Neural cell (in vitro differentiated cells): Measurements from ENCODE around the gene CD83. TPM values are rescaled to one million over a fixed set of nuclear protein-coding genes. Genes with fewer than 3 reads are reported as not detected.

Experiments
- H2AFZ ChIP-seq: fragments of 200-600, 300-800 bp; sonication (generic), shearing (Covaris generic); 2 replicates; pipeline ENCODE4 v1.6.0; 2014; ENCODE audit warnings: low read depth, mild to moderate bottlenecking, antibody characterized with exemption, low read length, moderate library complexity
- H3F3A ChIP-seq: fragments of 200-600 bp; shearing (Covaris generic); 2 replicates; pipeline ENCODE4 v1.6.1; 2016; ENCODE audit warnings: mild to moderate bottlenecking, moderate library complexity, mixed read lengths, antibody characterized with exemption, low read length; ENCODE audit not compliant: insufficient read depth, poor library complexity, severe bottlenecking
- H3K27ac ChIP-seq: fragments of 200-600, 300-800 bp; sonication (generic), shearing (Covaris generic); 2 replicates; pipeline ENCODE4 v1.5.1; 2014; ENCODE audit warnings: mild to moderate bottlenecking, low read length, moderate library complexity
- H3K27me3 ChIP-seq: fragments of 300-800, 200-600 bp; sonication (generic), shearing (Covaris generic); 2 replicates; pipeline ENCODE4 v1.6.0; 2014; ENCODE audit warnings: mild to moderate bottlenecking, low read depth, low read length, moderate library complexity; ENCODE audit not compliant: insufficient read depth
- H3K36me3 ChIP-seq: fragments of 300-800, 200-600 bp; sonication (generic), shearing (Covaris generic); 2 replicates; pipeline ENCODE4 v1.5.1; 2014; ENCODE audit warnings: mild to moderate bottlenecking, antibody characterized with exemption, low read length, moderate library complexity; ENCODE audit not compliant: insufficient read depth
- H3K4me2 ChIP-seq: fragments of 300-800, 200-600 bp; sonication (generic), shearing (Covaris generic); 2 replicates; pipeline ENCODE4 v1.6.0; 2014; ENCODE audit warnings: mild to moderate bottlenecking, low read length
- H3K4me3 ChIP-seq: fragments of 300-800, 200-600 bp; sonication (generic), shearing (Covaris generic); 2 replicates; pipeline ENCODE4 v1.5.1; 2014; ENCODE audit warnings: mild to moderate bottlenecking, low read length, moderate library complexity
- H3K79me2 ChIP-seq: fragments of 200-600 bp; shearing (Covaris generic); replicated peaks from 2 replicates; pipeline ENCODE4 v1.6.0; 2014; ENCODE audit warnings: mild to moderate bottlenecking, low read length, moderate library complexity; ENCODE audit not compliant: insufficient read depth
- H3K9ac ChIP-seq: fragments of 300-800, 200-600 bp; sonication (generic), shearing (Covaris generic); 2 replicates; pipeline ENCODE4 v1.6.1; 2016; ENCODE audit warnings: mild to moderate bottlenecking, low read length, mixed read lengths
- H3K9me2 ChIP-seq: fragments of 200-600 bp; shearing (Covaris generic); 2 replicates; pipeline ENCODE4 v1.6.1; 2016; ENCODE audit warnings: mild to moderate bottlenecking, low read length, mixed read lengths; ENCODE audit not compliant: insufficient read depth
- H3K9me3 ChIP-seq: fragments of 200-600, 300-800 bp; sonication (generic), shearing (Covaris generic); 2 replicates; pipeline ENCODE4 v1.6.1; 2016; ENCODE audit warnings: mild to moderate bottlenecking, mixed run types, low read length, moderate library complexity, mixed read lengths
- H4K20me1 ChIP-seq: fragments of 200-600 bp; shearing (Covaris generic); 2 replicates; pipeline ENCODE4 v1.6.1; 2016; ENCODE audit warnings: mild to moderate bottlenecking, mixed run types; ENCODE audit not compliant: insufficient read depth
- EP300 ChIP-seq: fragments of 450-650 bp; conservative IDR thresholded peaks from 2 replicates; pipeline ENCODE4 v1.6.1; 2014; ENCODE audit warnings: antibody characterized with exemption, mild to moderate bottlenecking, moderate library complexity; ENCODE audit not compliant: poor library complexity, severe bottlenecking
- EZH2 ChIP-seq: fragments of 200-600, 300-800 bp; shearing (Covaris generic), sonication (generic); IDR thresholded peaks from 2 replicates; pipeline ENCODE4 v1.6.1; 2014; ENCODE audit warnings: antibody characterized with exemption, low read length, borderline replicate concordance, mild to moderate bottlenecking; ENCODE audit not compliant: insufficient read depth, poor library complexity, severe bottlenecking
- MXI1 ChIP-seq: fragments of 450-650 bp; conservative IDR thresholded peaks from 2 replicates; pipeline ENCODE4 v1.6.1; 2014; ENCODE audit warnings: antibody characterized with exemption, mild to moderate bottlenecking; ENCODE audit not compliant: poor library complexity, severe bottlenecking
- POLR2AphosphoS5 ChIP-seq: IDR thresholded peaks from 2 replicates; pipeline ENCODE4 v1.6.1; 2012
- RAD21 ChIP-seq: fragments of 450-650 bp; conservative IDR thresholded peaks from 2 replicates; pipeline ENCODE4 v1.6.1; 2014; ENCODE audit warnings: antibody characterized with exemption, mild to moderate bottlenecking, moderate library complexity
- SMC3 ChIP-seq: fragments of 450-650 bp; conservative IDR thresholded peaks from 2 replicates; pipeline ENCODE4 v1.6.1; 2014; ENCODE audit warnings: antibody characterized with exemption, mild to moderate bottlenecking, moderate library complexity; ENCODE audit not compliant: poor library complexity
- TAF1 ChIP-seq: IDR thresholded peaks from 2 replicates; pipeline ENCODE4 v1.6.1; 2012; ENCODE audit warnings: low read depth
- polyA plus RNA-seq: library from polyadenylated mRNA; depleted of rRNA; stranded (reverse); fragments of >200 nt; gene quantifications from 2 replicates; pipeline ENCODE4 v1.2.3, GENCODE V29; 2014
- TF ChIP-seq, protein P1 (sequence below): fragments of 450-650 bp; IDR thresholded peaks from 2 replicates; pipeline ENCODE4 v1.5.1; 2014; ENCODE audit warnings: antibody characterized with exemption, mild to moderate bottlenecking, moderate library complexity; ENCODE audit not compliant: poor library complexity, severe bottlenecking
- TF ChIP-seq, protein P2 (sequence below): IDR thresholded peaks from 2 replicates; pipeline ENCODE4 v1.6.1; 2012; ENCODE audit warnings: borderline replicate concordance

Gene CD83
- polyA plus RNA-seq, 1 donor from 2014 or later: 17.0 TPM

DNA sequence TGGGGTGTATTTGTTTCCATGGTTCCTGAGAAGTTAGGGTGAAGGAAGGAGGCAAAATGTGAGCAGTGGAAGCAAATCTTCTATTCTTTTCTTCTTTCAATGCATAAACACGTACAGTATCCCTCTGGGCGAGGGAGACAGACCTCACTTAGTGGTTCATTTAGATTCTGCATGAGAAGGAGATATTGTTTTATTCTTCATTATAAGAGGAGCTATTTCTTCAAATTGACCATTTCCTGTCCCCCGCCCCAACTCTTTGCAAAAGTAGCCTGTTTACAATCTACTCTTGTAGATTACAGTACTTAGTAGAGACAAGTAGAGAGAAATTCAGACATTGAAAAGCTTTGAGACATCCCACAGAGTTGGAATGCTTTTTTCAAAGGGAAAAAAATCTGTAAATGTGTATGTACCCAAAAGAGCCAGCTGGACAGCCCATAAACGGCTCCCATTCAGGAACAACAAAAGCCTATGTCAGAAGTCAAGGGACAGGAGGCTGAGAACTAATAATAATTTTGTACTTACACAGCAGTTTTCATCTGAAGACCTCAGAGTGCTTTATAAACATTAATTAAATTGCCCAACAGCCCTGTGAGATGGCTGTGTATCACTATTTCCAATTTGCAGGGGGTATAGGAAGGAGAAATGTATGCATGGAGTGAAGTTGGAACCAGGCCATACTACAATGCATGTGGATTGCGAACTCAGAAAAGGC, 23.9 kb downstream of the CD83 start:
- Histone ChIP-seq H3K79me2 (no peaks in the 10 kb centered on the region), H3K4me2 (no peak overlapping the region), H4K20me1 (no peaks in the 10 kb centered on the region), H3K4me3 (no peak overlapping the region), H2AFZ (no peak overlapping the region), H3F3A (peaks cover 4% of the 10 kb centered on the region), H3K9ac (no peak overlapping the region), H3K27ac (no peak overlapping the region), H3K36me3 (no peaks in the 10 kb centered on the region), H3K9me3 (no peaks in the 10 kb centered on the region), H3K9me2 (no peaks in the 10 kb centered on the region), H3K27me3 (no peaks in the 10 kb centered on the region)
- TF ChIP-seq SMC3 (no peak), TAF1 (no peak), EP300 (no peak), MXI1 (no peak), EZH2 (no peak), POLR2AphosphoS5 (no peak), RAD21 (no peak)
- TF ChIP-seq, protein P1, sequence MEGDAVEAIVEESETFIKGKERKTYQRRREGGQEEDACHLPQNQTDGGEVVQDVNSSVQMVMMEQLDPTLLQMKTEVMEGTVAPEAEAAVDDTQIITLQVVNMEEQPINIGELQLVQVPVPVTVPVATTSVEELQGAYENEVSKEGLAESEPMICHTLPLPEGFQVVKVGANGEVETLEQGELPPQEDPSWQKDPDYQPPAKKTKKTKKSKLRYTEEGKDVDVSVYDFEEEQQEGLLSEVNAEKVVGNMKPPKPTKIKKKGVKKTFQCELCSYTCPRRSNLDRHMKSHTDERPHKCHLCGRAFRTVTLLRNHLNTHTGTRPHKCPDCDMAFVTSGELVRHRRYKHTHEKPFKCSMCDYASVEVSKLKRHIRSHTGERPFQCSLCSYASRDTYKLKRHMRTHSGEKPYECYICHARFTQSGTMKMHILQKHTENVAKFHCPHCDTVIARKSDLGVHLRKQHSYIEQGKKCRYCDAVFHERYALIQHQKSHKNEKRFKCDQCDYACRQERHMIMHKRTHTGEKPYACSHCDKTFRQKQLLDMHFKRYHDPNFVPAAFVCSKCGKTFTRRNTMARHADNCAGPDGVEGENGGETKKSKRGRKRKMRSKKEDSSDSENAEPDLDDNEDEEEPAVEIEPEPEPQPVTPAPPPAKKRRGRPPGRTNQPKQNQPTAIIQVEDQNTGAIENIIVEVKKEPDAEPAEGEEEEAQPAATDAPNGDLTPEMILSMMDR: no peak
- TF ChIP-seq, protein P2, sequence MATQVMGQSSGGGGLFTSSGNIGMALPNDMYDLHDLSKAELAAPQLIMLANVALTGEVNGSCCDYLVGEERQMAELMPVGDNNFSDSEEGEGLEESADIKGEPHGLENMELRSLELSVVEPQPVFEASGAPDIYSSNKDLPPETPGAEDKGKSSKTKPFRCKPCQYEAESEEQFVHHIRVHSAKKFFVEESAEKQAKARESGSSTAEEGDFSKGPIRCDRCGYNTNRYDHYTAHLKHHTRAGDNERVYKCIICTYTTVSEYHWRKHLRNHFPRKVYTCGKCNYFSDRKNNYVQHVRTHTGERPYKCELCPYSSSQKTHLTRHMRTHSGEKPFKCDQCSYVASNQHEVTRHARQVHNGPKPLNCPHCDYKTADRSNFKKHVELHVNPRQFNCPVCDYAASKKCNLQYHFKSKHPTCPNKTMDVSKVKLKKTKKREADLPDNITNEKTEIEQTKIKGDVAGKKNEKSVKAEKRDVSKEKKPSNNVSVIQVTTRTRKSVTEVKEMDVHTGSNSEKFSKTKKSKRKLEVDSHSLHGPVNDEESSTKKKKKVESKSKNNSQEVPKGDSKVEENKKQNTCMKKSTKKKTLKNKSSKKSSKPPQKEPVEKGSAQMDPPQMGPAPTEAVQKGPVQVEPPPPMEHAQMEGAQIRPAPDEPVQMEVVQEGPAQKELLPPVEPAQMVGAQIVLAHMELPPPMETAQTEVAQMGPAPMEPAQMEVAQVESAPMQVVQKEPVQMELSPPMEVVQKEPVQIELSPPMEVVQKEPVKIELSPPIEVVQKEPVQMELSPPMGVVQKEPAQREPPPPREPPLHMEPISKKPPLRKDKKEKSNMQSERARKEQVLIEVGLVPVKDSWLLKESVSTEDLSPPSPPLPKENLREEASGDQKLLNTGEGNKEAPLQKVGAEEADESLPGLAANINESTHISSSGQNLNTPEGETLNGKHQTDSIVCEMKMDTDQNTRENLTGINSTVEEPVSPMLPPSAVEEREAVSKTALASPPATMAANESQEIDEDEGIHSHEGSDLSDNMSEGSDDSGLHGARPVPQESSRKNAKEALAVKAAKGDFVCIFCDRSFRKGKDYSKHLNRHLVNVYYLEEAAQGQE: no peak

DNA sequence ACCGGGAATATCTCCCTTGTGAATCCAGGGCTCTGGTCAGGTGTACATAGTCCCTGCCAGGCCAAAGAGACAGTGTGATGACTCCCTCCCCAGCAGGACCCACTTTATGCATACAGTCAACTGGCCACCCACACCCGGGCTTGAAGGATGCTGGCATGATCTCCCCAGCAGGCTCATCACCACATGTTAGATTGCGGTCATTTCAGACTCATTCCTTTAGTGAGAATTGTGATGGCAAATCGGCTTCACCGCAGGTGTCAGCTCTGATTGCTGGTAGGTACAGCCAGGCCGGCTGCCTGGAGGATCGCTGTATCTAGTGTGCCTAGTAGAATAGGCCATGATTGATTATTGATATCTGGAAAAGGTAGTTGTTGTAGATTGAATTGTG, 24.5 kb downstream of the CD83 start:
- Histone ChIP-seq H3K4me3 (no peak overlapping the region), H3K36me3 (no peaks in the 10 kb centered on the region), H3K9me3 (no peaks in the 10 kb centered on the region), H3F3A (peaks cover 4% of the 10 kb centered on the region), H4K20me1 (no peaks in the 10 kb centered on the region), H3K79me2 (no peaks in the 10 kb centered on the region), H2AFZ (no peak overlapping the region), H3K9me2 (no peaks in the 10 kb centered on the region), H3K9ac (no peak overlapping the region), H3K27ac (no peak overlapping the region), H3K4me2 (no peak overlapping the region), H3K27me3 (no peaks in the 10 kb centered on the region)
- TF ChIP-seq, protein P2: no peak
- TF ChIP-seq EZH2: no peak
- TF ChIP-seq SMC3: no peak
- TF ChIP-seq, protein P1: no peak
- TF ChIP-seq POLR2AphosphoS5: no peak
- TF ChIP-seq MXI1: no peak
- no peak for TF ChIP-seq TAF1
- no peak for TF ChIP-seq RAD21
- no peak for TF ChIP-seq EP300
